LNCaP clone FGC (cell line): Measurements from ENCODE around the gene BCCIP.

ENCODE experiments used
- DNase-seq: peaks from one replicate; pipeline ENCODE4 v3.0.0-alpha.2; 2011; ENCODE audit warnings: low read depth
- H3K4me3 ChIP-seq: 2 replicates; pipeline ENCODE4 v1.5.1; 2011; ENCODE audit warnings: mild to moderate bottlenecking, low read depth, low read length, control low read depth
- CTCF ChIP-seq: IDR thresholded peaks from 2 replicates; pipeline ENCODE4 v1.5.1; 2012; ENCODE audit warnings: mild to moderate bottlenecking; ENCODE audit not compliant: control insufficient read depth, insufficient read depth; ENCODE audit errors: extremely low read depth

The BCCIP gene

GRCh38 chr10:125823663-125824251 is 411 bp downstream of the BCCIP start:
- DNase-seq: no peak
- H3K4me3 ChIP-seq: peak overlapping the region; percentile 63
- TF ChIP-seq CTCF: no peak

GRCh38 chr10:125824736-125825135 is 1.4 kb downstream of the BCCIP start:
- H3K4me3 ChIP-seq: peak overlapping the region; percentile 63
- no peak for TF ChIP-seq CTCF
- DNase-seq: no peak

- no peak for TF ChIP-seq CTCF
- DNase-seq: no peak
- H3K4me3 ChIP-seq: no peak overlapping the region
Observed at GRCh38 chr10:125827133-125827532, 3.8 kb downstream of the BCCIP start.

GRCh38 chr10:125828311-125828710 is 5.0 kb downstream of the BCCIP start:
- TF ChIP-seq CTCF: no peak

GRCh38 chr10:125836746-125837145 is 13.4 kb downstream of the BCCIP start:
- TF ChIP-seq CTCF: peak; percentile 24; the same call in 1 of the 2 replicates
- peak; percentile 94 for DNase-seq
- H3K4me3 ChIP-seq: peak overlapping the region; percentile 0; the same call in 1 of the 2 replicates

More at GRCh38 chr10:125828311-125828710, 5.0 kb downstream of the BCCIP start:
- H3K4me3 ChIP-seq: no peak overlapping the region
- no peak for DNase-seq

GRCh38 chr10:125838802-125839575 is 15.6 kb downstream of the BCCIP start:
- TF ChIP-seq CTCF: no peak
- H3K4me3 ChIP-seq: no peak overlapping the region
- no peak for DNase-seq
